HepG2 (cell line): Measurements from ENCODE around the gene ARSB. TPM values are rescaled to one million over a fixed set of nuclear protein-coding genes. Genes with fewer than 3 reads are reported as not detected.

Experiments used
- ATAC-seq: fragments of 200-7000 bp; cut with Tn5 transposase; 3 replicates; pipeline ENCODE4 v1.9.1; 2020; ENCODE audit warnings: mild to moderate bottlenecking, moderate library complexity
- BruUV-seq: library from RNA; stranded (reverse); fragments of 400-500 nt; replicated peaks from 2 replicates; lab custom pipeline; 2021; lab: Mats Ljungman, UMichigan
- CTCF ChIA-PET: fragments of 300-600 bp; formaldehyde crosslinking; extraction: SDS; loops from one replicate; lab custom pipeline; 2021; ENCODE audit warnings: low total read pairs, inconsistent platforms, low intra/inter-chr PET ratio; lab: Yijun Ruan, JAX
- POLR2A ChIA-PET: fragments of 350-600 bp; sonication (Branson Sonifier 250); formaldehyde crosslinking; loops from one replicate; lab custom pipeline; 2020; ENCODE audit warnings: antibody characterized with exemption, inconsistent platforms; lab: Yijun Ruan, JAX
- DNase-seq: peaks from one replicate; pipeline ENCODE4 v3.0.0-alpha.2; 2015; ENCODE audit warnings: low spot score
- FAIRE-seq: peaks from 3 replicates; lab custom pipeline; 2011; peaks lifted over from hg19 to GRCh38; lab: Jason Lieb, UNC
- H2AFZ ChIP-seq: one replicate; pipeline ENCODE4 v1.6.1; 2011; ENCODE audit warnings: low read length, inconsistent platforms
- H3K27ac ChIP-seq: fragments of 300-600 bp; 3 replicates; pipeline ENCODE4 v1.8.0; 2011; ENCODE audit warnings: mixed run types, mild to moderate bottlenecking, mixed read lengths, low read length, inconsistent platforms; ENCODE audit not compliant: insufficient read depth; ENCODE audit errors: extremely low read length
- H3K27me3 ChIP-seq, 2 experiments: fragments of 200-600 bp in 1 of 2; 2 replicates in 1 of 2; 3 replicates in 1 of 2; pipeline versions ENCODE4 v1.6.0 to v1.8.0; 2011; ENCODE audit warnings: low read length in 2 of 2, mild to moderate bottlenecking in 2 of 2, moderate library complexity in 2 of 2, inconsistent platforms in 1 of 2; ENCODE audit not compliant: insufficient read depth in 2 of 2, control insufficient read depth in 1 of 2
- H3K36me3 ChIP-seq, 2 experiments: fragments of 200-600 bp in 1 of 2; replicated peaks in 1 of 2; 2 replicates in 1 of 2; 3 replicates in 1 of 2; pipeline versions ENCODE4 v1.5.1 to v1.8.0; 2011; ENCODE audit warnings: low read length in 2 of 2, inconsistent platforms in 1 of 2; ENCODE audit not compliant: insufficient read depth in 2 of 2, control insufficient read depth in 1 of 2
- H3K4me1 ChIP-seq: 2 replicates; pipeline ENCODE4 v1.5.1; 2012; ENCODE audit warnings: low read length, inconsistent platforms; ENCODE audit not compliant: insufficient read depth
- H3K4me2 ChIP-seq: 2 replicates; pipeline ENCODE4 v1.6.0; 2011; ENCODE audit warnings: low read depth, low read length, inconsistent platforms
- H3K4me3 ChIP-seq, 3 experiments: fragments of 200-600 bp in 1 of 3; sonication (generic), shearing (Covaris generic) in 1 of 3; replicated peaks in 1 of 3; 2 replicates each; pipeline ENCODE4 v1.5.1; 2011 to 2016; ENCODE audit warnings: low read length in 3 of 3, inconsistent platforms in 2 of 3, low read depth in 2 of 3, mild to moderate bottlenecking in 2 of 3, control low read depth in 1 of 3, mixed read lengths in 1 of 3; ENCODE audit not compliant: insufficient read depth in 1 of 3
- H3K79me2 ChIP-seq: one replicate; pipeline ENCODE4 v1.6.1; 2011; ENCODE audit warnings: low read length, inconsistent platforms; ENCODE audit not compliant: insufficient read depth
- H3K9ac ChIP-seq: 2 replicates; pipeline ENCODE4 v1.6.0; 2011; ENCODE audit warnings: mild to moderate bottlenecking, low read depth, low read length, inconsistent platforms; ENCODE audit not compliant: insufficient read depth
- H3K9me3 ChIP-seq: 2 replicates; pipeline ENCODE4 v1.5.1; 2012; ENCODE audit warnings: mild to moderate bottlenecking, low read length
- H4K20me1 ChIP-seq: 2 replicates; pipeline ENCODE4 v1.6.0; 2011; ENCODE audit warnings: inconsistent platforms, mild to moderate bottlenecking, low read length, moderate library complexity; ENCODE audit not compliant: insufficient read depth
- CEBPG ChIP-seq: IDR thresholded peaks from 2 replicates; pipeline ENCODE4 v1.6.1; 2016
- FOXA1 ChIP-seq, 2 experiments: fragments of 450-650 bp in 1 of 2; sonication (generic) in 1 of 2; formaldehyde crosslinking in 1 of 2; IDR thresholded peaks; 2 replicates each; pipeline versions ENCODE4 v1.4.0 to v1.6.1; 2016 to 2020; ENCODE audit warnings: missing genetic modification reagents in 1 of 2
- HMGA1 ChIP-seq: sonication (generic); formaldehyde crosslinking; conservative IDR thresholded peaks from 2 replicates; pipeline ENCODE4 v1.4.0; 2020; ENCODE audit warnings: missing genetic modification reagents
- ISL2 ChIP-seq: sonication (generic); formaldehyde crosslinking; IDR thresholded peaks from 2 replicates; pipeline ENCODE4 v1.5.0; 2020; ENCODE audit warnings: missing genetic modification reagents
- TAF15 ChIP-seq: fragments of 200-400 bp; formaldehyde crosslinking; IDR thresholded peaks from one replicate; pipeline ENCODE4 v1.6.1; 2018; ENCODE audit warnings: mild to moderate bottlenecking, low read depth, low read length; ENCODE audit not compliant: poor library complexity, severe bottlenecking
- TFE3 ChIP-seq: IDR thresholded peaks from 2 replicates; pipeline ENCODE4 v1.6.1; 2016
- TSC22D2 ChIP-seq: sonication (generic); formaldehyde crosslinking; IDR thresholded peaks from 2 replicates; pipeline ENCODE4 v1.5.1; 2020; ENCODE audit warnings: missing genetic modification reagents, mild to moderate bottlenecking, borderline replicate concordance
- ZNF331 ChIP-seq: sonication (generic); formaldehyde crosslinking; IDR thresholded peaks from 2 replicates; pipeline ENCODE4 v1.4.0; 2020; ENCODE audit warnings: missing genetic modification reagents
- ZNF703 ChIP-seq: sonication (generic); formaldehyde crosslinking; IDR thresholded peaks from 2 replicates; pipeline ENCODE4 v1.5.1; 2020; ENCODE audit warnings: missing genetic modification reagents, mild to moderate bottlenecking, moderate library complexity, borderline replicate concordance
- ZNF737 ChIP-seq: sonication (generic); formaldehyde crosslinking; IDR thresholded peaks from 2 replicates; pipeline ENCODE4 v1.5.0; 2020; ENCODE audit warnings: missing genetic modification reagents, mild to moderate bottlenecking, borderline replicate concordance
- ZSCAN22 ChIP-seq: sonication (generic); formaldehyde crosslinking; IDR thresholded peaks from 2 replicates; pipeline ENCODE4 v1.4.0; 2020; ENCODE audit warnings: mild to moderate bottlenecking, missing genetic modification reagents
- WGBS: methylation state at CpG from one replicate; pipeline ENCODE4 v1.1.6; 2017; ENCODE audit warnings: low lambda C conversion rate; 5-methylcytosine and 5-hydroxymethylcytosine counted together
- in situ Hi-C: cut with HindIII; loops from 2 replicates; pipeline ENCODE4 v1.10.0; 2017; ENCODE audit warnings: low pct_unique_long_range_greater_than_20kb; ENCODE audit not compliant: extremely low pct_ligation_motif_present
- intact Hi-C: fragments of 100-400 bp; cut with micrococcal nuclease; formaldehyde crosslinking; loops from one replicate; pipeline ENCODE4 v1.10.0; 2022; ENCODE audit not compliant: unreplicated experiment
- polyA plus RNA-seq, 8 experiments: library from polyadenylated mRNA; depleted of rRNA in 3 of 8; stranded (reverse) in 7 of 8; unstranded in 1 of 8; fragments of >200 nt; fragmentation: Illumina TruSeq in 4 of 8; extraction: Trizol in 4 of 8; gene quantifications; 2 replicates each; pipeline versions ENCODE4 v1.2.1 to v1.2.3, GENCODE V29; 2011 to 2016; ENCODE audit warnings: low read depth in 4 of 8, missing spikeins in 1 of 8, mixed read lengths in 1 of 8; ENCODE audit not compliant: insufficient read depth in 1 of 8
- total RNA-seq, 5 experiments: library from RNA; depleted of rRNA; stranded (reverse); fragments of >200 nt; fragmentation: Illumina TruSeq; extraction: Trizol; gene quantifications; 2 replicates each; pipeline ENCODE4 v1.2.3, GENCODE V29; 2016; ENCODE audit warnings: low read depth in 1 of 5
- TF ChIP-seq, protein P1 (sequence below): sonication (generic); formaldehyde crosslinking; IDR thresholded peaks from 2 replicates; pipeline ENCODE4 v1.4.0; 2020; ENCODE audit warnings: missing genetic modification reagents
- TF ChIP-seq, protein P2 (sequence below): sonication (generic); formaldehyde crosslinking; IDR thresholded peaks from 2 replicates; pipeline ENCODE4 v1.4.0; 2020; ENCODE audit warnings: mild to moderate bottlenecking, missing genetic modification reagents
- TF ChIP-seq, protein P3 (sequence below): sonication (generic); formaldehyde crosslinking; IDR thresholded peaks from 2 replicates; pipeline ENCODE4 v1.4.0; 2020; ENCODE audit warnings: missing genetic modification reagents
- TF ChIP-seq, protein P4 (sequence below): sonication (generic); formaldehyde crosslinking; IDR thresholded peaks from 2 replicates; pipeline ENCODE4 v1.4.0; 2020; ENCODE audit warnings: low read depth, mild to moderate bottlenecking, missing genetic modification reagents

The ARSB gene
- total and polyA plus RNA-seq, 2 of the 13 experiments (the other 11 are each of a cell fraction or from before 2014, with no cell fraction given) = 52.6 to 66.4 TPM

- intact Hi-C loops (no loop called here), in situ Hi-C loops (no loop called here)
- 98% methylated on average over 3 of the region's 3 CpGs for WGBS
- Histone ChIP-seq H3K27me3 (no peaks in the 10 kb centered on the region), H3K4me3 (no peak overlapping the region), H3K4me1 (no peaks in the 10 kb centered on the region), H3K4me2 (no peak overlapping the region), H3K9ac (no peak overlapping the region), H3K27ac (no peak overlapping the region), H3K79me2 (no peaks in the 10 kb centered on the region), H2AFZ (no peak overlapping the region), H3K36me3 (peaks cover 0 to 5% of the 10 kb centered on the region in 2 experiments; a peak in 1 of 5 replicates), H4K20me1 (no peaks in the 10 kb centered on the region), H3K9me3 (no peaks in the 10 kb centered on the region)
- POLR2A ChIA-PET = no interaction called here
- DNase-seq (no peak), ATAC-seq (no peak), FAIRE-seq (no peak)
- CTCF ChIA-PET = no interaction called here
- TSS peak; percentile 24 for BruUV-seq
- no peak for TF ChIP-seq ZSCAN22
- TF ChIP-seq ZNF737 (CRISPR knock-in tag) = no peak
- no peak for TF ChIP-seq ZNF331
- no peak for TF ChIP-seq FOXA1 (IDR thresholded peaks at IDR 0.05)
- TF ChIP-seq FOXA1 (CRISPR knock-in tag; IDR thresholded peaks at IDR 0.05) = no peak
- no peak for TF ChIP-seq CEBPG (CRISPR knock-in tag)
- no peak for TF ChIP-seq TAF15
- no peak for TF ChIP-seq TFE3
- no peak for TF ChIP-seq ISL2 (CRISPR knock-in tag)
- TF ChIP-seq ZNF703 (CRISPR knock-in tag) = no peak
- TF ChIP-seq, protein P1, sequence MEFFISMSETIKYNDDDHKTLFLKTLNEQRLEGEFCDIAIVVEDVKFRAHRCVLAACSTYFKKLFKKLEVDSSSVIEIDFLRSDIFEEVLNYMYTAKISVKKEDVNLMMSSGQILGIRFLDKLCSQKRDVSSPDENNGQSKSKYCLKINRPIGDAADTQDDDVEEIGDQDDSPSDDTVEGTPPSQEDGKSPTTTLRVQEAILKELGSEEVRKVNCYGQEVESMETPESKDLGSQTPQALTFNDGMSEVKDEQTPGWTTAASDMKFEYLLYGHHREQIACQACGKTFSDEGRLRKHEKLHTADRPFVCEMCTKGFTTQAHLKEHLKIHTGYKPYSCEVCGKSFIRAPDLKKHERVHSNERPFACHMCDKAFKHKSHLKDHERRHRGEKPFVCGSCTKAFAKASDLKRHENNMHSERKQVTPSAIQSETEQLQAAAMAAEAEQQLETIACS (CRISPR knock-in tag) = no peak
- TF ChIP-seq, protein P2, sequence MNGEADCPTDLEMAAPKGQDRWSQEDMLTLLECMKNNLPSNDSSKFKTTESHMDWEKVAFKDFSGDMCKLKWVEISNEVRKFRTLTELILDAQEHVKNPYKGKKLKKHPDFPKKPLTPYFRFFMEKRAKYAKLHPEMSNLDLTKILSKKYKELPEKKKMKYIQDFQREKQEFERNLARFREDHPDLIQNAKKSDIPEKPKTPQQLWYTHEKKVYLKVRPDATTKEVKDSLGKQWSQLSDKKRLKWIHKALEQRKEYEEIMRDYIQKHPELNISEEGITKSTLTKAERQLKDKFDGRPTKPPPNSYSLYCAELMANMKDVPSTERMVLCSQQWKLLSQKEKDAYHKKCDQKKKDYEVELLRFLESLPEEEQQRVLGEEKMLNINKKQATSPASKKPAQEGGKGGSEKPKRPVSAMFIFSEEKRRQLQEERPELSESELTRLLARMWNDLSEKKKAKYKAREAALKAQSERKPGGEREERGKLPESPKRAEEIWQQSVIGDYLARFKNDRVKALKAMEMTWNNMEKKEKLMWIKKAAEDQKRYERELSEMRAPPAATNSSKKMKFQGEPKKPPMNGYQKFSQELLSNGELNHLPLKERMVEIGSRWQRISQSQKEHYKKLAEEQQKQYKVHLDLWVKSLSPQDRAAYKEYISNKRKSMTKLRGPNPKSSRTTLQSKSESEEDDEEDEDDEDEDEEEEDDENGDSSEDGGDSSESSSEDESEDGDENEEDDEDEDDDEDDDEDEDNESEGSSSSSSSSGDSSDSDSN (CRISPR knock-in tag) = no peak
- TF ChIP-seq, protein P3, sequence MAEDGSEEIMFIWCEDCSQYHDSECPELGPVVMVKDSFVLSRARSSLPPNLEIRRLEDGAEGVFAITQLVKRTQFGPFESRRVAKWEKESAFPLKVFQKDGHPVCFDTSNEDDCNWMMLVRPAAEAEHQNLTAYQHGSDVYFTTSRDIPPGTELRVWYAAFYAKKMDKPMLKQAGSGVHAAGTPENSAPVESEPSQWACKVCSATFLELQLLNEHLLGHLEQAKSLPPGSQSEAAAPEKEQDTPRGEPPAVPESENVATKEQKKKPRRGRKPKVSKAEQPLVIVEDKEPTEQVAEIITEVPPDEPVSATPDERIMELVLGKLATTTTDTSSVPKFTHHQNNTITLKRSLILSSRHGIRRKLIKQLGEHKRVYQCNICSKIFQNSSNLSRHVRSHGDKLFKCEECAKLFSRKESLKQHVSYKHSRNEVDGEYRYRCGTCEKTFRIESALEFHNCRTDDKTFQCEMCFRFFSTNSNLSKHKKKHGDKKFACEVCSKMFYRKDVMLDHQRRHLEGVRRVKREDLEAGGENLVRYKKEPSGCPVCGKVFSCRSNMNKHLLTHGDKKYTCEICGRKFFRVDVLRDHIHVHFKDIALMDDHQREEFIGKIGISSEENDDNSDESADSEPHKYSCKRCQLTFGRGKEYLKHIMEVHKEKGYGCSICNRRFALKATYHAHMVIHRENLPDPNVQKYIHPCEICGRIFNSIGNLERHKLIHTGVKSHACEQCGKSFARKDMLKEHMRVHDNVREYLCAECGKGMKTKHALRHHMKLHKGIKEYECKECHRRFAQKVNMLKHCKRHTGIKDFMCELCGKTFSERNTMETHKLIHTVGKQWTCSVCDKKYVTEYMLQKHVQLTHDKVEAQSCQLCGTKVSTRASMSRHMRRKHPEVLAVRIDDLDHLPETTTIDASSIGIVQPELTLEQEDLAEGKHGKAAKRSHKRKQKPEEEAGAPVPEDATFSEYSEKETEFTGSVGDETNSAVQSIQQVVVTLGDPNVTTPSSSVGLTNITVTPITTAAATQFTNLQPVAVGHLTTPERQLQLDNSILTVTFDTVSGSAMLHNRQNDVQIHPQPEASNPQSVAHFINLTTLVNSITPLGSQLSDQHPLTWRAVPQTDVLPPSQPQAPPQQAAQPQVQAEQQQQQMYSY (CRISPR knock-in tag) = no peak
- TF ChIP-seq HMGA1 (CRISPR knock-in tag) = no peak
- TF ChIP-seq TSC22D2 = no peak
- TF ChIP-seq, protein P4, sequence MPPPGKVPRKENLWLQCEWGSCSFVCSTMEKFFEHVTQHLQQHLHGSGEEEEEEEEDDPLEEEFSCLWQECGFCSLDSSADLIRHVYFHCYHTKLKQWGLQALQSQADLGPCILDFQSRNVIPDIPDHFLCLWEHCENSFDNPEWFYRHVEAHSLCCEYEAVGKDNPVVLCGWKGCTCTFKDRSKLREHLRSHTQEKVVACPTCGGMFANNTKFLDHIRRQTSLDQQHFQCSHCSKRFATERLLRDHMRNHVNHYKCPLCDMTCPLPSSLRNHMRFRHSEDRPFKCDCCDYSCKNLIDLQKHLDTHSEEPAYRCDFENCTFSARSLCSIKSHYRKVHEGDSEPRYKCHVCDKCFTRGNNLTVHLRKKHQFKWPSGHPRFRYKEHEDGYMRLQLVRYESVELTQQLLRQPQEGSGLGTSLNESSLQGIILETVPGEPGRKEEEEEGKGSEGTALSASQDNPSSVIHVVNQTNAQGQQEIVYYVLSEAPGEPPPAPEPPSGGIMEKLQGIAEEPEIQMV (CRISPR knock-in tag) = no peak
Measured at GRCh38 chr5:78845470-78845869, 139.6 kb downstream of the ARSB start.
